ENCODE data around the gene SLC4A1AP. TPM values are rescaled to one million over a fixed set of nuclear protein-coding genes. Genes with fewer than 3 reads are reported as not detected.
A peak's percentile ranks its signal among the peaks of the same experiment; 100 is the strongest.
"Not testable (repeated sequence)": the region's sequence is repeated elsewhere in the genome, so short reads cannot be mapped to it uniquely, and the experiment has no call there.

Gene SLC4A1AP
- total RNA-seq, 6 experiments from 2014 or later: 6.5 to 12.7 (median 8.5) TPM

DNA sequence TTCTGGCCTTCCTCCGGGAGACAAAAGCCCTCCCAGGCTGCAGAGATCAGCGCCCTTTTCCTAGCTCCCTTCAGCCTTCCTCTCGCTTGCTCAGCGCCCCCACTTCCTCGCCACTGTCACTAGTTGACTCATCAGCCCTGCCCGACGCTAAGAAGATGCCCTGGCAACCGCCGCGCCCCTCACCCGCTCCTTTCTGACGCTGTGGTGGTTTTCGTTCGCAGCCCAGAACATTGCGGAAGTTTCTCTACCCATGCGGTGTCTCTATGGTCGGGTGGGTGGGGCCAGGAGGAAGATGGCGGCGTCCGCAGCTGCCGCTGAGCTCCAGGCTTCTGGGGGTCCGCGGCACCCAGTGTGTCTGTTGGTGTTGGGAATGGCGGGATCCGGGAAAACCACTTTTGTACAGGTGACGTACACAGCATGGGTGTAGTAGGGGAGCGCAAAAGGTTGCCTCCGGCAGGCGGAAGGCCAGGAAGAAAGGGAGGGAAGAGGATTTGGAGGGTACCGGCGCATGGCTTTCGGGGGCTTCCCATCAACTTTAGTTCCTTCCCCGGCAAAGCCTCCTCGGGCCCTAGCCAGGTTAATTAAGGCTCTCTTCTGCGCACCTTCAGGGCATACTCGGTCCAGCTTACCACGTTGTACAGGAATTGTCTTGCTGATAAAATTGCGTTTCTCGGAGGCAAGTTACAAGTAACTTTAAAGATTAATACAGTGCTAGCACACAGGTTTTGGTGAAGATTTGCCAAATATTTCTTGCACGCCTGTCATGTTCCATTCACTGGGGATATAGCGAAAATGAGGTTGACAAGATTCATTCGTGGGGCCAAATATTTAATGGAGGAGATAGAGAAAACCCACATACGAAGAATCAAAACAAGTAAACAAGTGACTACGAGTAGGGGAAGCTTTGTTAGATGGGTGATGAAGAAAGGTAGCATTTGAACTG lies 34.7 kb upstream of the SLC4A1AP start, which contains the start of the genes CCDC121 and GPN1:
Gene CCDC121, minus strand, starts transcription at position 246 of the 943 bp plus-strand sequence. CDS start 1,213 bp downstream, outside the sequence.
Gene GPN1, plus strand, starts transcription at position 284 of the 943 bp plus-strand sequence. Its CDS starts 9 bp downstream, at position 293.
- TF ChIP-seq POLR2A (IDR thresholded peaks at IDR 0.05): peak; percentile 45
- TF ChIP-seq CTCF (IDR thresholded peaks at IDR 0.05): no peak
- peak within 1 kb of the TSS; percentile 72 to 87 (median 77) for H3K4me3 ChIP-seq
- ATAC-seq: peak; percentile 98 to 99 (median 98)
- H3K36me3 ChIP-seq: peaks cover 0 to 14% (median 0%) of the 10 kb centered on the region in 4 donors
- peaks cover 0 to 16% (median 2%) of the 10 kb centered on the region in 4 donors for H3K4me1 ChIP-seq
- under 1% methylated on average over 35 of the region's 44 CpGs for WGBS (ENCODE audit: insufficient coverage, low coverage, low lambda C conversion rate, missing lambda C conversion rate)
- H3K27me3 ChIP-seq: no peaks in the 10 kb centered on the region
- H3K9me3 ChIP-seq: no peaks in the 10 kb centered on the region
- peak; percentile 87 to 91 (median 90) for DNase-seq
- peak within 1 kb of the TSS; percentile 78 to 84 (median 81) for H3K27ac ChIP-seq
- intact Hi-C loops (cut with DNase I): no loop called here

GRCh38 chr2:27630257-27630656 lies 33.4 kb upstream of the SLC4A1AP start:
- H3K27me3 ChIP-seq; intact Hi-C loops (cut with DNase I); H3K27ac ChIP-seq; DNase-seq; ATAC-seq; H3K9me3 ChIP-seq; H3K4me3 ChIP-seq: not testable (repeated sequence)
- Histone ChIP-seq H3K4me1 (peaks cover 0 to 16% (median 2%) of the 10 kb centered on the region in 4 donors), H3K36me3 (peaks cover 0 to 26% (median 6%) of the 10 kb centered on the region in 4 donors)
- WGBS (ENCODE audit: insufficient coverage, low coverage, low lambda C conversion rate, missing lambda C conversion rate): 93% methylated on average over 2 of the region's 2 CpGs

GRCh38 chr2:27634291-27634690 lies 29.4 kb upstream of the SLC4A1AP start:
- TF ChIP-seq CTCF (IDR thresholded peaks at IDR 0.05): no peak
- no peak for TF ChIP-seq POLR2A (IDR thresholded peaks at IDR 0.05)
- intact Hi-C loops (cut with DNase I): no loop called here
- H3K36me3 ChIP-seq: peaks cover 0 to 65% (median 18%) of the 10 kb centered on the region in 4 donors
- H3K27ac ChIP-seq: no peak overlapping the region
- no peaks in the 10 kb centered on the region for H3K27me3 ChIP-seq
- H3K4me3 ChIP-seq: no peak overlapping the region
- DNase-seq (no peak), ATAC-seq (no peak)
- peaks cover 0 to 9% (median 2%) of the 10 kb centered on the region in 4 donors for H3K4me1 ChIP-seq
- WGBS (ENCODE audit: insufficient coverage, low coverage, low lambda C conversion rate, missing lambda C conversion rate): 100% methylated on average over 2 of the region's 2 CpGs
- no peaks in the 10 kb centered on the region for H3K9me3 ChIP-seq

- H3K27ac ChIP-seq: no peak overlapping the region
- TF ChIP-seq POLR2A (IDR thresholded peaks at IDR 0.05) (no peak), CTCF (IDR thresholded peaks at IDR 0.05) (no peak)
- no peak for ATAC-seq
- no peak for DNase-seq
- intact Hi-C loops (cut with DNase I): no loop called here
- H3K4me1 ChIP-seq: no peaks in the 10 kb centered on the region
- H3K9me3 ChIP-seq: no peaks in the 10 kb centered on the region
- 99% methylated on average over 5 of the region's 5 CpGs for WGBS (ENCODE audit: insufficient coverage, low coverage, low lambda C conversion rate, missing lambda C conversion rate)
- peaks cover 0 to 86% (median 22%) of the 10 kb centered on the region in 4 donors for H3K36me3 ChIP-seq
- no peak overlapping the region for H3K4me3 ChIP-seq
- H3K27me3 ChIP-seq: no peaks in the 10 kb centered on the region
Observed at GRCh38 chr2:27636766-27637165, 26.9 kb upstream of the SLC4A1AP start.

Measured in right lobe of liver (tissue), 6 donors.